HepG2 (cell line): ENCODE data around the gene INSR. TPM values are rescaled to one million over a fixed set of nuclear protein-coding genes. Genes with fewer than 3 reads are reported as not detected.
A peak's percentile ranks its signal among the peaks of the same experiment; 100 is the strongest.

Source experiments
- CREB1 ChIP-seq, 2 experiments: fragments of 450-650 bp in 1 of 2; IDR thresholded peaks; 2 replicates each; pipeline ENCODE4 v1.6.1; 2016 to 2017; ENCODE audit warnings: control low read depth in 1 of 2, mild to moderate bottlenecking in 1 of 2, missing compliant biosample characterization in 1 of 2, missing genetic modification characterization in 1 of 2
- CREM ChIP-seq, 2 experiments: sonication (generic) in 1 of 2; formaldehyde crosslinking in 1 of 2; IDR thresholded peaks; 2 replicates each; pipeline versions ENCODE4 v1.4.0 to v1.6.1; 2016 to 2020; ENCODE audit warnings: antibody characterized with exemption in 1 of 2, mild to moderate bottlenecking in 1 of 2, missing genetic modification reagents in 1 of 2
- MTA3 ChIP-seq: sonication (generic); formaldehyde crosslinking; IDR thresholded peaks from 2 replicates; pipeline ENCODE4 v1.4.0; 2020; ENCODE audit warnings: missing genetic modification reagents
- RFX5 ChIP-seq: IDR thresholded peaks from 2 replicates; pipeline ENCODE4 v1.6.1; 2011; ENCODE audit warnings: low read depth, low read length, improper control_type of control experiment
- SALL1 ChIP-seq: sonication (generic); formaldehyde crosslinking; IDR thresholded peaks from 2 replicates; pipeline ENCODE4 v1.8.0; 2022; ENCODE audit warnings: mild to moderate bottlenecking, missing genetic modification reagents
- SP2 ChIP-seq: sonication (generic); formaldehyde crosslinking; IDR thresholded peaks from 2 replicates; pipeline ENCODE4 v1.5.1; 2020; ENCODE audit warnings: mild to moderate bottlenecking, missing genetic modification reagents
- SRF ChIP-seq: IDR thresholded peaks from 2 replicates; pipeline ENCODE4 v1.6.1; 2011; ENCODE audit warnings: mild to moderate bottlenecking, low read depth, low read length, moderate library complexity
- ZMAT3 ChIP-seq: sonication (generic); formaldehyde crosslinking; conservative IDR thresholded peaks from 2 replicates; pipeline ENCODE4 v1.7.0; 2021; ENCODE audit warnings: missing genetic modification reagents
- ZNF180 ChIP-seq: sonication (generic); formaldehyde crosslinking; IDR thresholded peaks from 2 replicates; pipeline ENCODE4 v1.4.0; 2020; ENCODE audit warnings: low read depth, missing genetic modification reagents, borderline replicate concordance
- ZNF282 ChIP-seq: fragments of 450-650 bp; IDR thresholded peaks from 2 replicates; pipeline ENCODE4 v1.6.1; 2018; ENCODE audit not compliant: partially characterized antibody
- ZNF616 ChIP-seq: sonication (generic); formaldehyde crosslinking; IDR thresholded peaks from 2 replicates; pipeline ENCODE4 v1.5.0; 2020; ENCODE audit warnings: low read depth, mild to moderate bottlenecking, missing genetic modification reagents
- ZNF619 ChIP-seq: sonication (generic); formaldehyde crosslinking; IDR thresholded peaks from 2 replicates; pipeline ENCODE4 v1.4.0; 2020; ENCODE audit warnings: mild to moderate bottlenecking, missing genetic modification reagents
- ZNF749 ChIP-seq: sonication (generic); formaldehyde crosslinking; IDR thresholded peaks from 2 replicates; pipeline ENCODE4 v1.8.0; 2022; ENCODE audit warnings: mild to moderate bottlenecking, missing genetic modification reagents, moderate library complexity, borderline replicate concordance
- ZNF768 ChIP-seq: sonication (generic); formaldehyde crosslinking; IDR thresholded peaks from 2 replicates; pipeline ENCODE4 v1.4.0; 2020; ENCODE audit warnings: missing genetic modification reagents
- ZNF780A ChIP-seq: sonication (generic); formaldehyde crosslinking; IDR thresholded peaks from 2 replicates; pipeline ENCODE4 v1.8.0; 2022; ENCODE audit warnings: mild to moderate bottlenecking, missing genetic modification reagents, moderate library complexity
- polyA plus RNA-seq, 8 experiments: library from polyadenylated mRNA; depleted of rRNA in 3 of 8; stranded (reverse) in 7 of 8; unstranded in 1 of 8; fragments of >200 nt; fragmentation: Illumina TruSeq in 4 of 8; extraction: Trizol in 4 of 8; gene quantifications; 2 replicates each; pipeline versions ENCODE4 v1.2.1 to v1.2.3, GENCODE V29; 2011 to 2016; ENCODE audit warnings: low read depth in 4 of 8, missing spikeins in 1 of 8, mixed read lengths in 1 of 8; ENCODE audit not compliant: insufficient read depth in 1 of 8
- total RNA-seq, 5 experiments: library from RNA; depleted of rRNA; stranded (reverse); fragments of >200 nt; fragmentation: Illumina TruSeq; extraction: Trizol; gene quantifications; 2 replicates each; pipeline ENCODE4 v1.2.3, GENCODE V29; 2016; ENCODE audit warnings: low read depth in 1 of 5
- TF ChIP-seq, protein P1 (sequence below): sonication (generic); formaldehyde crosslinking; IDR thresholded peaks from 2 replicates; pipeline ENCODE4 v1.8.0; 2022; ENCODE audit warnings: mild to moderate bottlenecking, missing genetic modification reagents; ENCODE audit not compliant: insufficient replicate concordance
- TF ChIP-seq, protein P2 (sequence below): sonication (generic); formaldehyde crosslinking; IDR thresholded peaks from 2 replicates; pipeline ENCODE4 v1.4.0; 2020; ENCODE audit warnings: missing genetic modification reagents
- TF ChIP-seq, protein P3 (sequence below): sonication (generic); formaldehyde crosslinking; IDR thresholded peaks from 2 replicates; pipeline ENCODE4 v1.9.0; 2021; ENCODE audit warnings: missing genetic modification reagents, borderline replicate concordance
- TF ChIP-seq, protein P4 (sequence below): sonication (generic); formaldehyde crosslinking; IDR thresholded peaks from 2 replicates; pipeline ENCODE4 v1.5.1; 2020; ENCODE audit warnings: mild to moderate bottlenecking, missing genetic modification reagents, moderate library complexity

The INSR gene
- total and polyA plus RNA-seq, 2 of the 13 experiments (the other 11 are each of a cell fraction or from before 2014, with no cell fraction given): 24.2 to 29.8 TPM

DNA sequence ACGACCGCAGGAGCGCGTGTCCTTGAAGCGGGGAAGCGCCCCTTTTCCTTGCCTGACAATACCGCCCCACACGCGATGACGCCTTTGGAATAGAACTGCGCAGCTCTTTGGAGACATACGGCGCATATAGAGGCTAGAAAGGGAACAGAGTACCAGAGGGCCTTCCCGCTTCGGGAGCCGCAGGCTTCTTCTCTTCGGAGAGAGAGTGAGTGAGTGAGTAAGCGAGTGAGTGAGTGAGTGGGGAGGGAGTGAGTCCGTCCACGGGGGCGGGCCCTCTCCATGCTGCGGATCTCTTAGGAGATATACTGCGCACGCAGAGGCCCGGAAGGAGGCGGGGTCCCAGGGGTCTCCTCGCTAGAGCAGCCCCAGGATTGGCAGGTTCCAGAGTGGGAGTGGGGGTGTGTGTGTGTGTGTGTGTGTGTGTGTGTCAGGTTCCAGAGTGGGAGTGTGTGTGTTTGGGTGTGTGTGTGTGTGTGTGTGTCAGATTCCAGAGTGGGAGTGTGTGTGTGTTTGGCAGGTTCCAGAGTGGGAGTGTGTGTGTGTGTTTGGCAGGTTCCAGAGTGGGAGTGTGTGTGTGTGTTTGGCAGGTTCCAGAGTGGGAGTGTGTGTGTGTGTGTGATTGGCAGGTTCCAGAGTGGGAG lies 97.0 kb downstream of the INSR start (continued):
- TF ChIP-seq, protein P1, sequence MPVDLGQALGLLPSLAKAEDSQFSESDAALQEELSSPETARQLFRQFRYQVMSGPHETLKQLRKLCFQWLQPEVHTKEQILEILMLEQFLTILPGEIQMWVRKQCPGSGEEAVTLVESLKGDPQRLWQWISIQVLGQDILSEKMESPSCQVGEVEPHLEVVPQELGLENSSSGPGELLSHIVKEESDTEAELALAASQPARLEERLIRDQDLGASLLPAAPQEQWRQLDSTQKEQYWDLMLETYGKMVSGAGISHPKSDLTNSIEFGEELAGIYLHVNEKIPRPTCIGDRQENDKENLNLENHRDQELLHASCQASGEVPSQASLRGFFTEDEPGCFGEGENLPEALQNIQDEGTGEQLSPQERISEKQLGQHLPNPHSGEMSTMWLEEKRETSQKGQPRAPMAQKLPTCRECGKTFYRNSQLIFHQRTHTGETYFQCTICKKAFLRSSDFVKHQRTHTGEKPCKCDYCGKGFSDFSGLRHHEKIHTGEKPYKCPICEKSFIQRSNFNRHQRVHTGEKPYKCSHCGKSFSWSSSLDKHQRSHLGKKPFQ (CRISPR knock-in tag): no peak
- TF ChIP-seq, protein P2, sequence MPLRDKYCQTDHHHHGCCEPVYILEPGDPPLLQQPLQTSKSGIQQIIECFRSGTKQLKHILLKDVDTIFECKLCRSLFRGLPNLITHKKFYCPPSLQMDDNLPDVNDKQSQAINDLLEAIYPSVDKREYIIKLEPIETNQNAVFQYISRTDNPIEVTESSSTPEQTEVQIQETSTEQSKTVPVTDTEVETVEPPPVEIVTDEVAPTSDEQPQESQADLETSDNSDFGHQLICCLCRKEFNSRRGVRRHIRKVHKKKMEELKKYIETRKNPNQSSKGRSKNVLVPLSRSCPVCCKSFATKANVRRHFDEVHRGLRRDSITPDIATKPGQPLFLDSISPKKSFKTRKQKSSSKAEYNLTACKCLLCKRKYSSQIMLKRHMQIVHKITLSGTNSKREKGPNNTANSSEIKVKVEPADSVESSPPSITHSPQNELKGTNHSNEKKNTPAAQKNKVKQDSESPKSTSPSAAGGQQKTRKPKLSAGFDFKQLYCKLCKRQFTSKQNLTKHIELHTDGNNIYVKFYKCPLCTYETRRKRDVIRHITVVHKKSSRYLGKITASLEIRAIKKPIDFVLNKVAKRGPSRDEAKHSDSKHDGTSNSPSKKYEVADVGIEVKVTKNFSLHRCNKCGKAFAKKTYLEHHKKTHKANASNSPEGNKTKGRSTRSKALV (CRISPR knock-in tag): 0 out of 2 replicates have a peak, but pooled peaks have one; percentile 41
- TF ChIP-seq ZNF619 (CRISPR knock-in tag): no peak
- no peak for TF ChIP-seq ZNF749 (CRISPR knock-in tag)
- no peak for TF ChIP-seq ZMAT3 (CRISPR knock-in tag)
- no peak for TF ChIP-seq ZNF616 (CRISPR knock-in tag)
- TF ChIP-seq, protein P3, sequence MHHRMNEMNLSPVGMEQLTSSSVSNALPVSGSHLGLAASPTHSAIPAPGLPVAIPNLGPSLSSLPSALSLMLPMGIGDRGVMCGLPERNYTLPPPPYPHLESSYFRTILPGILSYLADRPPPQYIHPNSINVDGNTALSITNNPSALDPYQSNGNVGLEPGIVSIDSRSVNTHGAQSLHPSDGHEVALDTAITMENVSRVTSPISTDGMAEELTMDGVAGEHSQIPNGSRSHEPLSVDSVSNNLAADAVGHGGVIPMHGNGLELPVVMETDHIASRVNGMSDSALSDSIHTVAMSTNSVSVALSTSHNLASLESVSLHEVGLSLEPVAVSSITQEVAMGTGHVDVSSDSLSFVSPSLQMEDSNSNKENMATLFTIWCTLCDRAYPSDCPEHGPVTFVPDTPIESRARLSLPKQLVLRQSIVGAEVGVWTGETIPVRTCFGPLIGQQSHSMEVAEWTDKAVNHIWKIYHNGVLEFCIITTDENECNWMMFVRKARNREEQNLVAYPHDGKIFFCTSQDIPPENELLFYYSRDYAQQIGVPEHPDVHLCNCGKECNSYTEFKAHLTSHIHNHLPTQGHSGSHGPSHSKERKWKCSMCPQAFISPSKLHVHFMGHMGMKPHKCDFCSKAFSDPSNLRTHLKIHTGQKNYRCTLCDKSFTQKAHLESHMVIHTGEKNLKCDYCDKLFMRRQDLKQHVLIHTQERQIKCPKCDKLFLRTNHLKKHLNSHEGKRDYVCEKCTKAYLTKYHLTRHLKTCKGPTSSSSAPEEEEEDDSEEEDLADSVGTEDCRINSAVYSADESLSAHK (CRISPR knock-in tag): no peak
- TF ChIP-seq, protein P4, sequence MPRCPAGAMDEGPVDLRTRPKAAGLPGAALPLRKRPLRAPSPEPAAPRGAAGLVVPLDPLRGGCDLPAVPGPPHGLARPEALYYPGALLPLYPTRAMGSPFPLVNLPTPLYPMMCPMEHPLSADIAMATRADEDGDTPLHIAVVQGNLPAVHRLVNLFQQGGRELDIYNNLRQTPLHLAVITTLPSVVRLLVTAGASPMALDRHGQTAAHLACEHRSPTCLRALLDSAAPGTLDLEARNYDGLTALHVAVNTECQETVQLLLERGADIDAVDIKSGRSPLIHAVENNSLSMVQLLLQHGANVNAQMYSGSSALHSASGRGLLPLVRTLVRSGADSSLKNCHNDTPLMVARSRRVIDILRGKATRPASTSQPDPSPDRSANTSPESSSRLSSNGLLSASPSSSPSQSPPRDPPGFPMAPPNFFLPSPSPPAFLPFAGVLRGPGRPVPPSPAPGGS: no peak
- peak; percentile 14; the same call in 1 of the 2 replicates for TF ChIP-seq SRF
- peak; percentile 31; the same call in 1 of the 2 replicates for TF ChIP-seq CREB1 (IDR thresholded peaks at IDR 0.05)
- peak; percentile 76 for TF ChIP-seq CREB1 (CRISPR knock-in tag; IDR thresholded peaks at IDR 0.05)
- TF ChIP-seq SP2: peak; percentile 59
- peak; percentile 40; the same call in 1 of the 2 replicates for TF ChIP-seq CREM (IDR thresholded peaks at IDR 0.05)
- TF ChIP-seq CREM (CRISPR knock-in tag; IDR thresholded peaks at IDR 0.05): no peak
- no peak for TF ChIP-seq ZNF282
- TF ChIP-seq ZNF180 (CRISPR knock-in tag): no peak
- no peak for TF ChIP-seq MTA3 (CRISPR knock-in tag)
- no peak; the same call in 1 of the 2 replicates for TF ChIP-seq RFX5
- no peak for TF ChIP-seq ZNF768
- peak; percentile 70; the same call in 1 of the 2 replicates for TF ChIP-seq ZNF780A
- TF ChIP-seq SALL1 (CRISPR knock-in tag): no peak; the same call in 1 of the 2 replicates
